GM23338 (cell line): ENCODE data around the gene THSD4.

Experiments used
- EZH2 ChIP-seq: fragments of 200-600 bp; sonication (generic); IDR thresholded peaks from one replicate; pipeline ENCODE4 v1.8.0; 2017; ENCODE audit warnings: antibody characterized with exemption, mild to moderate bottlenecking, low read depth; ENCODE audit not compliant: unreplicated experiment
- TF ChIP-seq, protein P1 (sequence below), 2 experiments: fragments of 200-600 bp in 1 of 2; sonication (generic) in 1 of 2; conservative IDR thresholded peaks; 2 replicates each; pipeline versions ENCODE4 v1.5.1 to v1.6.1; 2016 to 2017; ENCODE audit warnings: antibody characterized with exemption in 2 of 2, low read depth in 2 of 2, mild to moderate bottlenecking in 2 of 2, moderate library complexity in 1 of 2

- TF ChIP-seq EZH2: no peak
- TF ChIP-seq, protein P1, sequence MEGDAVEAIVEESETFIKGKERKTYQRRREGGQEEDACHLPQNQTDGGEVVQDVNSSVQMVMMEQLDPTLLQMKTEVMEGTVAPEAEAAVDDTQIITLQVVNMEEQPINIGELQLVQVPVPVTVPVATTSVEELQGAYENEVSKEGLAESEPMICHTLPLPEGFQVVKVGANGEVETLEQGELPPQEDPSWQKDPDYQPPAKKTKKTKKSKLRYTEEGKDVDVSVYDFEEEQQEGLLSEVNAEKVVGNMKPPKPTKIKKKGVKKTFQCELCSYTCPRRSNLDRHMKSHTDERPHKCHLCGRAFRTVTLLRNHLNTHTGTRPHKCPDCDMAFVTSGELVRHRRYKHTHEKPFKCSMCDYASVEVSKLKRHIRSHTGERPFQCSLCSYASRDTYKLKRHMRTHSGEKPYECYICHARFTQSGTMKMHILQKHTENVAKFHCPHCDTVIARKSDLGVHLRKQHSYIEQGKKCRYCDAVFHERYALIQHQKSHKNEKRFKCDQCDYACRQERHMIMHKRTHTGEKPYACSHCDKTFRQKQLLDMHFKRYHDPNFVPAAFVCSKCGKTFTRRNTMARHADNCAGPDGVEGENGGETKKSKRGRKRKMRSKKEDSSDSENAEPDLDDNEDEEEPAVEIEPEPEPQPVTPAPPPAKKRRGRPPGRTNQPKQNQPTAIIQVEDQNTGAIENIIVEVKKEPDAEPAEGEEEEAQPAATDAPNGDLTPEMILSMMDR (conservative IDR thresholded peaks at IDR 0.05; ENCODE audit: low read depth in 2 of 2): no peak
Measured at GRCh38 chr15:71390096-71390495, 274.8 kb downstream of the THSD4 start.
